Trophoblast cell (in vitro differentiated cells and primary cell): ENCODE data around the gene ASIC3.
A peak's percentile ranks its signal among the peaks of the same experiment; 100 is the strongest.

Experiments
- DNase-seq, 2 donors: peaks; one replicate each; pipeline ENCODE4 v3.0.0-alpha.2; 2016
- H2AFZ ChIP-seq: 2 replicates; pipeline ENCODE4 v1.6.1; 2013; ENCODE audit warnings: low read length, moderate library complexity, mild to moderate bottlenecking; ENCODE audit not compliant: insufficient read depth, poor library complexity
- H2AK5ac ChIP-seq: 2 replicates; pipeline ENCODE4 v1.6.1; 2013; ENCODE audit warnings: mild to moderate bottlenecking, low read length
- H2BK120ac ChIP-seq: 2 replicates; pipeline ENCODE4 v1.6.1; 2013; ENCODE audit warnings: low read length, mild to moderate bottlenecking, moderate library complexity; ENCODE audit not compliant: insufficient read depth, poor library complexity
- H2BK12ac ChIP-seq: 2 replicates; pipeline ENCODE4 v1.6.1; 2013; ENCODE audit warnings: mild to moderate bottlenecking, low read length, moderate library complexity
- H2BK5ac ChIP-seq: 2 replicates; pipeline ENCODE4 v1.6.1; 2013; ENCODE audit warnings: low read length, low read depth, moderate library complexity, mild to moderate bottlenecking; ENCODE audit not compliant: poor library complexity
- H3K14ac ChIP-seq: 2 replicates; pipeline ENCODE4 v1.6.1; 2013; ENCODE audit warnings: mild to moderate bottlenecking, low read length
- H3K18ac ChIP-seq: 2 replicates; pipeline ENCODE4 v1.6.1; 2013; ENCODE audit warnings: mild to moderate bottlenecking, low read length
- H3K23ac ChIP-seq: 2 replicates; pipeline ENCODE4 v1.6.1; 2013; ENCODE audit warnings: low read length
- H3K27ac ChIP-seq: 2 replicates; pipeline ENCODE4 v1.5.1; 2013; ENCODE audit warnings: low read depth, mild to moderate bottlenecking, inconsistent platforms, low read length, moderate library complexity
- H3K27me3 ChIP-seq: 2 replicates; pipeline ENCODE4 v1.6.1; 2013; ENCODE audit warnings: inconsistent platforms, mild to moderate bottlenecking, low read length, moderate library complexity; ENCODE audit not compliant: insufficient read depth
- H3K36me3 ChIP-seq, 2 experiments: 1 replicate in 1 of 2; 2 replicates in 1 of 2; pipeline ENCODE4 v1.6.1; 2013; ENCODE audit warnings: low read length in 2 of 2, mild to moderate bottlenecking in 2 of 2, moderate library complexity in 1 of 2; ENCODE audit not compliant: insufficient read depth in 2 of 2, control insufficient read depth in 1 of 2
- H3K4ac ChIP-seq: 2 replicates; pipeline ENCODE4 v1.6.1; 2013; ENCODE audit warnings: low read depth, mild to moderate bottlenecking, low read length, moderate library complexity
- H3K4me1 ChIP-seq, 2 experiments: 1 replicate in 1 of 2; 2 replicates in 1 of 2; pipeline ENCODE4 v1.6.1; 2013; ENCODE audit warnings: low read length in 2 of 2, mild to moderate bottlenecking in 2 of 2, moderate library complexity in 1 of 2; ENCODE audit not compliant: insufficient read depth in 2 of 2, control insufficient read depth in 1 of 2
- H3K4me2 ChIP-seq: 2 replicates; pipeline ENCODE4 v1.6.1; 2013; ENCODE audit warnings: inconsistent platforms, mild to moderate bottlenecking, low read length, moderate library complexity
- H3K4me3 ChIP-seq: 2 replicates; pipeline ENCODE4 v1.5.1; 2013; ENCODE audit warnings: mild to moderate bottlenecking, low read depth, low read length, inconsistent platforms
- H3K79me1 ChIP-seq: one replicate; pipeline ENCODE4 v1.6.1; 2013; ENCODE audit warnings: low read length
- H3K79me2 ChIP-seq: 2 replicates; pipeline ENCODE4 v1.6.1; 2013; ENCODE audit warnings: low read length, mild to moderate bottlenecking; ENCODE audit not compliant: control insufficient read depth, insufficient read depth, poor library complexity
- H3K9ac ChIP-seq: 2 replicates; pipeline ENCODE4 v1.6.1; 2013; ENCODE audit warnings: mild to moderate bottlenecking, low read length
- H3K9me3 ChIP-seq: 2 replicates; pipeline ENCODE4 v1.6.1; 2013; ENCODE audit warnings: low read depth, mild to moderate bottlenecking, control low read depth, inconsistent platforms, low read length; ENCODE audit not compliant: insufficient read depth
- H4K12ac ChIP-seq: 2 replicates; pipeline ENCODE4 v1.6.1; 2013; ENCODE audit warnings: low read depth, mild to moderate bottlenecking, low read length, moderate library complexity
- H4K8ac ChIP-seq: 2 replicates; pipeline ENCODE4 v1.6.1; 2013; ENCODE audit warnings: low read depth, mild to moderate bottlenecking, low read length, moderate library complexity
- H4K91ac ChIP-seq: one replicate; pipeline ENCODE4 v1.6.1; 2013; ENCODE audit warnings: low read depth, mild to moderate bottlenecking, low read length, moderate library complexity
- WGBS: extraction: QIAGEN DNeasy Blood & Tissue Kit; methylation state at CpG from one replicate; pipeline ENCODE4 v1.1.7; 2013; ENCODE audit warnings: missing lambda C conversion rate; ENCODE audit not compliant: insufficient read length, insufficient coverage; ENCODE audit errors: extremely low coverage; 5-methylcytosine and 5-hydroxymethylcytosine counted together

ASIC3 gene

DNA sequence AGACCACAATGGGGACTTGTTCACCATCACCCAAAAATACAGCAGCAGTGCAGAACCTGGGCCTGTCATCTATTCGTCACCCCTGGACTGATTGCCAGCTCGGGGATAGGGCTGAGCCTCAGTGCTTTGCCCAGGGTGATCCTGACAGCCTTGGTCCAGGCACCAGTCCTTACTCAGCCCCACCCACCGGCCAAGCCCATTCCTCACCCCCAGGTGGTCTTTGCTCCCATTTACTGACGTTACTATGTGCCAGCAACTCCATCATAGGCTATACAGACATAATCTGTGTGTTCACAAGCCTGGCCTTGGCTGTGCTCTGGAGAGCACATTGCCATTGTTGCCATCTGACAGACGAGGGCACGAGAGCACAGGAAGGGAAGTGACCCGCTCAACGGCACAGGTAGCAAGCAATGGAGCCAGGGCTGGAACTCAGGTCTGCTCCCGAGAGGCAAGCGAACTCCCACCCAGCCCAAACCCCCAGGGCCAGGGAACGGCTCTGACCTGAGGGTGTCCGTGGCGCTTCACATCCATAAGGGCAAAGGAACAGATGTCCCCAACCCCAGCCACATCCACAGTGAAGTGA lies 30.9 kb upstream of the ASIC3 start:
- Histone ChIP-seq H3K18ac (no peak overlapping the region), H3K14ac (no peak overlapping the region), H3K79me1 (peaks cover 8% of the 10 kb centered on the region), H4K8ac (no peak overlapping the region), H3K23ac (no peak overlapping the region), H2BK120ac (no peak overlapping the region), H3K4ac (no peak overlapping the region), H3K36me3 (no peaks in the 10 kb centered on the region), H2BK5ac (no peak overlapping the region), H3K79me2 (no peaks in the 10 kb centered on the region), H2AK5ac (no peak overlapping the region), H4K91ac (no peak overlapping the region), H4K12ac (no peak overlapping the region), H2AFZ (no peak overlapping the region), H3K27ac (no peak overlapping the region), H2BK12ac (peak overlapping the region; percentile 17), H3K27me3 (peaks cover 15% of the 10 kb centered on the region), H3K4me3 (no peak overlapping the region), H3K9ac (no peak overlapping the region), H3K4me2 (no peak overlapping the region), H3K9me3 (peaks cover 4% of the 10 kb centered on the region), H3K4me1 (peaks cover 29 to 35% of the 10 kb centered on the region in 2 experiments)
- WGBS, result no CpG with 5 or more reads among the region's 13 CpGs
- no peak for DNase-seq

DNA sequence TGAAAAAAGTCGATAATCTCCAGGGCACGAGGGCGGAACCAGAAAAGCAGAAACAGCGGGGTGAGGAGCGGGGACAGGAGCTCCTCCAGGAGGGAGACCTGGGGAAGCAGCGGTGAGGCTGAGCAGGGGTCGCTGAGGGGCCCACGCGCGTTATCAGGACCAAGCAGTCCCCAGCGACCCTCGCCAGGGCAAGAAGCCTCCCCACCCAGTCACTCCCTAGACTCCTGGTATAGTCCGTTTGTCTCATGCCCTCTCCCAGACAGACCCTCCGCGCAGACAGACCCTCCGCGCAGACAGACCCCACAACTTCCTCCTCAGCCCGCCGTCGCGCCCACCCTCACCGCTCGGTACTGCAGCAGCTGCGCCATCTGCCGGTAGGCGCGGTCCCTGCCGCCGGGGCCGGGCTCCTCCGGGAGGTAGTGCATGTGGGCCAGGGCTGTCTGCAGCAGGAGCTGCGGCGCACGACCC lies 30.3 kb upstream of the ASIC3 start:
- peaks cover 27 to 34% of the 10 kb centered on the region in 2 experiments for H3K4me1 ChIP-seq
- H3K79me1 ChIP-seq, result peaks cover 7% of the 10 kb centered on the region
- peaks cover 15% of the 10 kb centered on the region for H3K27me3 ChIP-seq
- H4K12ac ChIP-seq, result no peak overlapping the region
- peak; percentile 23 to 56 for DNase-seq
- H4K8ac ChIP-seq, result peak overlapping the region; percentile 38
- H3K36me3 ChIP-seq, result no peaks in the 10 kb centered on the region
- no peak overlapping the region for H2AFZ ChIP-seq
- H3K14ac ChIP-seq, result no peak overlapping the region
- no peak overlapping the region for H3K4ac ChIP-seq
- WGBS, result no CpG with 5 or more reads among the region's 34 CpGs
- H2BK120ac ChIP-seq, result peak overlapping the region; percentile 21
- H3K9ac ChIP-seq, result no peak overlapping the region
- no peak overlapping the region for H2AK5ac ChIP-seq
- H3K27ac ChIP-seq, result no peak overlapping the region
- H3K4me2 ChIP-seq, result peak overlapping the region; percentile 59
- no peaks in the 10 kb centered on the region for H3K79me2 ChIP-seq
- no peak overlapping the region for H3K23ac ChIP-seq
- H3K4me3 ChIP-seq, result no peak overlapping the region
- no peak overlapping the region for H3K18ac ChIP-seq
- peaks cover 4% of the 10 kb centered on the region for H3K9me3 ChIP-seq
- H2BK5ac ChIP-seq, result no peak overlapping the region
- H4K91ac ChIP-seq, result no peak overlapping the region
- H2BK12ac ChIP-seq, result peak overlapping the region; percentile 17

DNA sequence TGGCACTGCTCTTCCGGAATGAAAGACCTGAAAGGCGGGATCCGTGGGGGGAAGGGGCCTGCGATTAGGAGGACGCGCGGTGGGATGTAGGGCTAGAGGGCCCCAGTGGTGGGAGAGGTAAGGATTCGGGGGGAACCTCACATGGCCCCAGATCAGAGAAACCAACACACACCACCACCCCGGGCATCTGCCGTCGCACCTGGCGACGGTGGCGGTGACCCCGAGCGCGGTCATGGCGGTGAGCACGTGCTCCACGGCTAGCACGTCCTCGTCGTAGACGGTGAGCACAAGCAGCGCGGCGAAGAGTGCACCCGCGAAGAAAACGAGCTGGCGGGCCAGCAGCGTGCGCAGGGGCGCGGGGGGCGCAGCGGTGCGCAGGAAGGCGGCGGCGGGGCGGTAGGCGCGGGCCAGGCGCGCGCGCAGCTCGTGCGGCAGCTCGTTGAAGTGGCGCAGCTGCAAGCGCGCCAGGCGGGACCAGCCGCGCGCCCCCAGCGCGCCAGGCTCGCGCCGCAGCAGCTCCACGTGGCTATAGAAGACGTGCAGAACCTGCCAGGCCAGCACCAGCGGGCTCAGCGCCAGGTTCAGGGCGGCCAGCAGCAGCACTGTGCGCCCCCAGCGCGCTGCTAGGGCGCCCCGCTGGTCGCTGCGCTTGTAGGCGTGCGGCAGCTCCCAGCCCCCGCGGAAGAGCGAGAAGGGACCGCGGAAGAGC lies 29.8 kb upstream of the ASIC3 start:
- Histone ChIP-seq H3K4me1 (peaks cover 23 to 30% of the 10 kb centered on the region in 2 experiments), H3K79me1 (peaks cover 5% of the 10 kb centered on the region), H2AFZ (peak overlapping the region; percentile 8), H4K91ac (peak overlapping the region; percentile 4), H3K4me2 (peak overlapping the region; percentile 59), H3K4ac (no peak overlapping the region), H4K12ac (no peak overlapping the region), H3K9ac (no peak overlapping the region), H2AK5ac (no peak overlapping the region), H3K27ac (no peak overlapping the region), H3K23ac (no peak overlapping the region), H3K79me2 (no peaks in the 10 kb centered on the region), H2BK12ac (no peak overlapping the region), H4K8ac (peak overlapping the region; percentile 8), H3K36me3 (no peaks in the 10 kb centered on the region), H3K4me3 (peak overlapping the region; percentile 18), H3K18ac (no peak overlapping the region), H3K9me3 (peaks cover 3% of the 10 kb centered on the region), H3K14ac (no peak overlapping the region), H2BK120ac (no peak overlapping the region), H2BK5ac (no peak overlapping the region), H3K27me3 (peaks cover 15% of the 10 kb centered on the region)
- no CpG with 5 or more reads among the region's 82 CpGs for WGBS
- no peak for DNase-seq

DNA sequence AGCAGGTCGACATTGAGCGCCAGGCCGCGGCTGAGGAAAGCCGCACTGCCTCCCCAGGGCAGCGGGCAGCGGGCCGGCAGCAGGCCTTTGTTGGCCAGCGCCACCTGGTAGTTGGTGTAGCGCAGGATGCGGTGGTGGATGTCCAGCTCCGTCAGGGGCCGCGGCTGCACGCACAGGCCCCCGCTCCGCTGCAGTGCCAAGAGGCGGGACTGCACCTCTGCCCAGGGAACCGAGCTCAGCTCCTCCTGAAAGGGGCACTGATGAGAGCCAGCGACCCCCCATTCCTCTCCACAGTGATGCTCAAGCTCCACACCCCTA lies 29.2 kb upstream of the ASIC3 start:
- Histone ChIP-seq H4K8ac (no peak overlapping the region), H3K18ac (no peak overlapping the region), H2BK5ac (no peak overlapping the region), H3K4me2 (peak overlapping the region; percentile 59), H3K23ac (no peak overlapping the region), H3K79me1 (peaks cover 5% of the 10 kb centered on the region), H2AK5ac (peak overlapping the region; percentile 32), H2BK120ac (no peak overlapping the region), H3K27me3 (peaks cover 15% of the 10 kb centered on the region), H3K4me3 (peak overlapping the region; percentile 18), H4K91ac (no peak overlapping the region), H4K12ac (no peak overlapping the region), H3K9me3 (no peaks in the 10 kb centered on the region), H3K14ac (no peak overlapping the region), H3K27ac (no peak overlapping the region), H2AFZ (no peak overlapping the region), H3K4ac (no peak overlapping the region), H3K79me2 (no peaks in the 10 kb centered on the region), H3K36me3 (no peaks in the 10 kb centered on the region), H3K9ac (no peak overlapping the region), H2BK12ac (peak overlapping the region; percentile 17), H3K4me1 (peaks cover 19 to 25% of the 10 kb centered on the region in 2 experiments)
- DNase-seq, result no peak
- no CpG with 5 or more reads among the region's 20 CpGs for WGBS
